Measurements from ENCODE around the gene PDE8A. TPM values are rescaled to one million over a fixed set of nuclear protein-coding genes. Genes with fewer than 3 reads are reported as not detected.

The PDE8A gene
- total and polyA plus RNA-seq, 10 of the 15 experiments (the other 5 are each of a cell fraction or from before 2014, with no cell fraction given), result 6.7 to 69.2 (median 27.2) TPM

DNA sequence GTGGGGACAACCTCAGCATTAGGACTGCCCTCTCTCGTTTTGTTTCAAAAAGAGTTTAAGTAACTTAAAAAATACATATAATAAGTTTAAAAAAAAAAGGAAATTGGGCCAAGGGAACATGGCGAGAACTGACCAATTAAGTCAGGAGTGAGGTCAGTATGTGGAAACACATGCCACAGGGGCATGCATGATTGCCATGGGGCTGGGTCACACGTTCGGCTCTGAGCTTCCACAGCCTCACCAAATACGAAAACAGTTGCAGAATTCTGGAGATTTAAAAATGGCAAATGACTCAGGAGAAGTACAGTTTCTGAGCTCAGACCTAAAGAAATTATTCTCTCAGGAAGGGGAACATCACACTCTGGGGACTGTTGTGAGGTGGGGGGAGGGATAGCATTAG, 24.1 kb downstream of the PDE8A start:
- peaks cover 58% of the 10 kb centered on the region for H3K79me2 ChIP-seq (ENCODE audit: control insufficient read depth, insufficient read depth, low read length)
- ATAC-seq, result no peak
- no peak overlapping the region for H2AFZ ChIP-seq (ENCODE audit: control insufficient read depth, low read depth, low read length)
- no peaks in the 10 kb centered on the region for H4K20me1 ChIP-seq (ENCODE audit: control insufficient read depth, insufficient read depth)
- H3K9me3 ChIP-seq (replicated peaks; ENCODE audit: control insufficient read depth, insufficient read depth, low read length), result no peaks in the 10 kb centered on the region
- in situ Hi-C loops (cut with MboI), result no loop called here
- ChIA-PET CTCF (interaction anchor here (0.7 to 3.7 kb wide), 11 partner anchors 9 to 209 kb away, joined by 3 to 21 read pairs (median 4); no protein-coding TSS in a partner anchor), RAD21 (ENCODE audit: unreplicated experiment) (interaction anchor here (1.1 to 3.1 kb wide), 5 partner anchors 11 to 45 kb away, joined by 3 to 18 read pairs (median 9); no protein-coding TSS in a partner anchor), POLR2A (interaction anchor here (0.9 to 6.1 kb wide), 7 partner anchors 13 to 25 kb away, joined by 3 to 39 read pairs (median 12); partner anchors contain the start of gene PDE8A), SMC1A (ENCODE audit: uncharacterized antibody, unreplicated experiment) (interaction anchor here (0.7 to 5.4 kb wide), 13 partner anchors 9 to 48 kb away, joined by 3 to 49 read pairs (median 4); no protein-coding TSS in a partner anchor)
- no peak overlapping the region for H3K27ac ChIP-seq (ENCODE audit: control insufficient read depth, insufficient read depth)
- H3K4me1 ChIP-seq (ENCODE audit: control insufficient read depth, insufficient read depth, low read length), result peaks cover 51% of the 10 kb centered on the region
- DNase-seq (ENCODE audit: low read depth, low spot score), result no peak
- WGBS (ENCODE audit: insufficient coverage, insufficient replicate concordance, low lambda C conversion rate, missing lambda C conversion rate), result 62% methylated on average over 5 of the region's 5 CpGs
- no peak overlapping the region for H3K4me2 ChIP-seq (ENCODE audit: control insufficient read depth, insufficient read depth)
- H3K9ac ChIP-seq (ENCODE audit: control insufficient read depth, insufficient read depth, low read length), result no peak overlapping the region
- H3K36me3 ChIP-seq (ENCODE audit: control insufficient read depth in 2 of 2, insufficient read depth in 2 of 2, low read length in 1 of 2), result no peaks in the 10 kb centered on the region; a peak in 1 of 4 replicates
- BruUV-seq (replicated peaks), result no TSS peak
- TF ChIP-seq STAT3 (IDR thresholded peaks at IDR 0.05; ENCODE audit: low read depth, low read length), result no peak
- TF ChIP-seq, protein P1, sequence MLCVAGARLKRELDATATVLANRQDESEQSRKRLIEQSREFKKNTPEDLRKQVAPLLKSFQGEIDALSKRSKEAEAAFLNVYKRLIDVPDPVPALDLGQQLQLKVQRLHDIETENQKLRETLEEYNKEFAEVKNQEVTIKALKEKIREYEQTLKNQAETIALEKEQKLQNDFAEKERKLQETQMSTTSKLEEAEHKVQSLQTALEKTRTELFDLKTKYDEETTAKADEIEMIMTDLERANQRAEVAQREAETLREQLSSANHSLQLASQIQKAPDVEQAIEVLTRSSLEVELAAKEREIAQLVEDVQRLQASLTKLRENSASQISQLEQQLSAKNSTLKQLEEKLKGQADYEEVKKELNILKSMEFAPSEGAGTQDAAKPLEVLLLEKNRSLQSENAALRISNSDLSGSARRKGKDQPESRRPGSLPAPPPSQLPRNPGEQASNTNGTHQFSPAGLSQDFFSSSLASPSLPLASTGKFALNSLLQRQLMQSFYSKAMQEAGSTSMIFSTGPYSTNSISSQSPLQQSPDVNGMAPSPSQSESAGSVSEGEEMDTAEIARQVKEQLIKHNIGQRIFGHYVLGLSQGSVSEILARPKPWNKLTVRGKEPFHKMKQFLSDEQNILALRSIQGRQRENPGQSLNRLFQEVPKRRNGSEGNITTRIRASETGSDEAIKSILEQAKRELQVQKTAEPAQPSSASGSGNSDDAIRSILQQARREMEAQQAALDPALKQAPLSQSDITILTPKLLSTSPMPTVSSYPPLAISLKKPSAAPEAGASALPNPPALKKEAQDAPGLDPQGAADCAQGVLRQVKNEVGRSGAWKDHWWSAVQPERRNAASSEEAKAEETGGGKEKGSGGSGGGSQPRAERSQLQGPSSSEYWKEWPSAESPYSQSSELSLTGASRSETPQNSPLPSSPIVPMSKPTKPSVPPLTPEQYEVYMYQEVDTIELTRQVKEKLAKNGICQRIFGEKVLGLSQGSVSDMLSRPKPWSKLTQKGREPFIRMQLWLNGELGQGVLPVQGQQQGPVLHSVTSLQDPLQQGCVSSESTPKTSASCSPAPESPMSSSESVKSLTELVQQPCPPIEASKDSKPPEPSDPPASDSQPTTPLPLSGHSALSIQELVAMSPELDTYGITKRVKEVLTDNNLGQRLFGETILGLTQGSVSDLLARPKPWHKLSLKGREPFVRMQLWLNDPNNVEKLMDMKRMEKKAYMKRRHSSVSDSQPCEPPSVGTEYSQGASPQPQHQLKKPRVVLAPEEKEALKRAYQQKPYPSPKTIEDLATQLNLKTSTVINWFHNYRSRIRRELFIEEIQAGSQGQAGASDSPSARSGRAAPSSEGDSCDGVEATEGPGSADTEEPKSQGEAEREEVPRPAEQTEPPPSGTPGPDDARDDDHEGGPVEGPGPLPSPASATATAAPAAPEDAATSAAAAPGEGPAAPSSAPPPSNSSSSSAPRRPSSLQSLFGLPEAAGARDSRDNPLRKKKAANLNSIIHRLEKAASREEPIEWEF (IDR thresholded peaks at IDR 0.05; ENCODE audit: insufficient replicate concordance, low read depth, low read length), result no peak
- TF ChIP-seq SRF (IDR thresholded peaks at IDR 0.05; ENCODE audit: low read depth in 2 of 2, low read length in 2 of 2), result no peak
- TF ChIP-seq SP1 (IDR thresholded peaks at IDR 0.05; ENCODE audit: low read depth, low read length), result no peak
- TF ChIP-seq ZBED1 (IDR thresholded peaks at IDR 0.05; ENCODE audit: borderline replicate concordance), result no peak
- no peak for TF ChIP-seq SUPT20H (IDR thresholded peaks at IDR 0.05; ENCODE audit: borderline replicate concordance, control insufficient read depth, low read depth, low read length)
- TF ChIP-seq, protein P2, sequence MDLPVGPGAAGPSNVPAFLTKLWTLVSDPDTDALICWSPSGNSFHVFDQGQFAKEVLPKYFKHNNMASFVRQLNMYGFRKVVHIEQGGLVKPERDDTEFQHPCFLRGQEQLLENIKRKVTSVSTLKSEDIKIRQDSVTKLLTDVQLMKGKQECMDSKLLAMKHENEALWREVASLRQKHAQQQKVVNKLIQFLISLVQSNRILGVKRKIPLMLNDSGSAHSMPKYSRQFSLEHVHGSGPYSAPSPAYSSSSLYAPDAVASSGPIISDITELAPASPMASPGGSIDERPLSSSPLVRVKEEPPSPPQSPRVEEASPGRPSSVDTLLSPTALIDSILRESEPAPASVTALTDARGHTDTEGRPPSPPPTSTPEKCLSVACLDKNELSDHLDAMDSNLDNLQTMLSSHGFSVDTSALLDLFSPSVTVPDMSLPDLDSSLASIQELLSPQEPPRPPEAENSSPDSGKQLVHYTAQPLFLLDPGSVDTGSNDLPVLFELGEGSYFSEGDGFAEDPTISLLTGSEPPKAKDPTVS (IDR thresholded peaks at IDR 0.05; ENCODE audit: low read depth, low read length), result no peak
- TF ChIP-seq MEF2B (IDR thresholded peaks at IDR 0.05; ENCODE audit: partially characterized antibody, poor library complexity, severe bottlenecking), result no peak
- TF ChIP-seq SREBF2 (IDR thresholded peaks at IDR 0.05; ENCODE audit: low read length), result no peak
- no peak for TF ChIP-seq RAD51 (IDR thresholded peaks at IDR 0.05)
- no peak for TF ChIP-seq ZZZ3 (IDR thresholded peaks at IDR 0.05; ENCODE audit: control insufficient read depth, insufficient read length, low read depth)
- no peak for TF ChIP-seq RFX5 (IDR thresholded peaks at IDR 0.05; ENCODE audit: low read depth, low read length)
- no peak for TF ChIP-seq TAF1 (IDR thresholded peaks at IDR 0.05; ENCODE audit: borderline replicate concordance, low read depth, low read length)
- TF ChIP-seq IKZF2 (IDR thresholded peaks at IDR 0.05), result no peak
- no peak for TF ChIP-seq NR2C2 (IDR thresholded peaks at IDR 0.05; ENCODE audit: borderline replicate concordance, control insufficient read depth, insufficient read length, low read depth)
- TF ChIP-seq, protein P3, sequence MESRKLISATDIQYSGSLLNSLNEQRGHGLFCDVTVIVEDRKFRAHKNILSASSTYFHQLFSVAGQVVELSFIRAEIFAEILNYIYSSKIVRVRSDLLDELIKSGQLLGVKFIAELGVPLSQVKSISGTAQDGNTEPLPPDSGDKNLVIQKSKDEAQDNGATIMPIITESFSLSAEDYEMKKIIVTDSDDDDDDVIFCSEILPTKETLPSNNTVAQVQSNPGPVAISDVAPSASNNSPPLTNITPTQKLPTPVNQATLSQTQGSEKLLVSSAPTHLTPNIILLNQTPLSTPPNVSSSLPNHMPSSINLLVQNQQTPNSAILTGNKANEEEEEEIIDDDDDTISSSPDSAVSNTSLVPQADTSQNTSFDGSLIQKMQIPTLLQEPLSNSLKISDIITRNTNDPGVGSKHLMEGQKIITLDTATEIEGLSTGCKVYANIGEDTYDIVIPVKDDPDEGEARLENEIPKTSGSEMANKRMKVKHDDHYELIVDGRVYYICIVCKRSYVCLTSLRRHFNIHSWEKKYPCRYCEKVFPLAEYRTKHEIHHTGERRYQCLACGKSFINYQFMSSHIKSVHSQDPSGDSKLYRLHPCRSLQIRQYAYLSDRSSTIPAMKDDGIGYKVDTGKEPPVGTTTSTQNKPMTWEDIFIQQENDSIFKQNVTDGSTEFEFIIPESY (IDR thresholded peaks at IDR 0.05), result no peak
- no peaks in the 10 kb centered on the region for H3K27me3 ChIP-seq (replicated peaks in 1 of 2; ENCODE audit: control insufficient read depth in 2 of 2, insufficient read depth in 2 of 2, low read length in 1 of 2)
- FAIRE-seq, result no peak
- intact Hi-C loops (cut with micrococcal nuclease; ENCODE audit: unreplicated experiment), result no loop called here
- H3K4me3 ChIP-seq, result no peak overlapping the region
